ENCODE data around the gene SLC44A4. TPM values are rescaled to one million over a fixed set of nuclear protein-coding genes. Genes with fewer than 3 reads are reported as not detected.

Gene SLC44A4
- total RNA-seq, 1 experiment from 2014 or later: not detected

GRCh38 chr6:31879143-31879542 lies 346 bp upstream of the SLC44A4 start:
- ChIA-PET CTCF (no interaction called here), POLR2A (ENCODE audit: low non-redundant PET) (interaction anchor here (0.6 kb wide), 1 partner anchor 15 kb away, joined by 3 read pairs; no protein-coding TSS in a partner anchor)
- H3K27ac ChIP-seq (ENCODE audit: low read depth, low read length, poor library complexity, severe bottlenecking): no peak overlapping the region
- H3K4me3 ChIP-seq (ENCODE audit: low read depth, low read length, poor library complexity, severe bottlenecking): no peak overlapping the region
- H3K4me1 ChIP-seq (ENCODE audit: insufficient read depth, low read length, poor library complexity, severe bottlenecking): no peaks in the 10 kb centered on the region
- no peaks in the 10 kb centered on the region for H3K27me3 ChIP-seq (replicated peaks; ENCODE audit: insufficient read depth, low read depth, low read length, poor library complexity)
- no peaks in the 10 kb centered on the region for H3K9me3 ChIP-seq (ENCODE audit: low read depth, low read length, poor library complexity, severe bottlenecking)
- no TSS peak for BruUV-seq (replicated peaks)
- intact Hi-C loops (cut with micrococcal nuclease; ENCODE audit: unreplicated experiment): no loop called here
- TF ChIP-seq CTCF (conservative IDR thresholded peaks at IDR 0.05; ENCODE audit: low read depth, low read length): no peak
- TF ChIP-seq EZH2 (IDR thresholded peaks at IDR 0.05; ENCODE audit: borderline replicate concordance, low read depth, low read length, poor library complexity, severe bottlenecking): no peak
- H3K36me3 ChIP-seq (ENCODE audit: insufficient read depth, low read length, poor library complexity, severe bottlenecking): peaks cover 44% of the 10 kb centered on the region
- DNase-seq (ENCODE audit: low spot score): no peak

GRCh38 chr6:31878222-31878621 lies 575 bp downstream of the SLC44A4 start:
- intact Hi-C loops (cut with micrococcal nuclease; ENCODE audit: unreplicated experiment): no loop called here
- ChIA-PET POLR2A (ENCODE audit: low non-redundant PET) (no interaction called here), CTCF (no interaction called here)
- no TSS peak for BruUV-seq (replicated peaks)
- peaks cover 35% of the 10 kb centered on the region for H3K36me3 ChIP-seq (ENCODE audit: insufficient read depth, low read length, poor library complexity, severe bottlenecking)
- no peaks in the 10 kb centered on the region for H3K4me1 ChIP-seq (ENCODE audit: insufficient read depth, low read length, poor library complexity, severe bottlenecking)
- TF ChIP-seq CTCF (conservative IDR thresholded peaks at IDR 0.05; ENCODE audit: low read depth, low read length): no peak
- no peak for TF ChIP-seq EZH2 (IDR thresholded peaks at IDR 0.05; ENCODE audit: borderline replicate concordance, low read depth, low read length, poor library complexity, severe bottlenecking)
- no peak overlapping the region for H3K4me3 ChIP-seq (ENCODE audit: low read depth, low read length, poor library complexity, severe bottlenecking)
- no peaks in the 10 kb centered on the region for H3K27me3 ChIP-seq (replicated peaks; ENCODE audit: insufficient read depth, low read depth, low read length, poor library complexity)
- no peaks in the 10 kb centered on the region for H3K9me3 ChIP-seq (ENCODE audit: low read depth, low read length, poor library complexity, severe bottlenecking)
- H3K27ac ChIP-seq (ENCODE audit: low read depth, low read length, poor library complexity, severe bottlenecking): no peak overlapping the region
- DNase-seq (ENCODE audit: low spot score): no peak

GRCh38 chr6:31877651-31878161 lies 1.1 kb downstream of the SLC44A4 start:
- peaks cover 30% of the 10 kb centered on the region for H3K36me3 ChIP-seq (ENCODE audit: insufficient read depth, low read length, poor library complexity, severe bottlenecking)
- ChIA-PET POLR2A (ENCODE audit: low non-redundant PET) (no interaction called here), CTCF (no interaction called here)
- H3K27ac ChIP-seq (ENCODE audit: low read depth, low read length, poor library complexity, severe bottlenecking): no peak overlapping the region
- no peak for DNase-seq (ENCODE audit: low spot score)
- H3K27me3 ChIP-seq (replicated peaks; ENCODE audit: insufficient read depth, low read depth, low read length, poor library complexity): no peaks in the 10 kb centered on the region
- TF ChIP-seq EZH2 (IDR thresholded peaks at IDR 0.05; ENCODE audit: borderline replicate concordance, low read depth, low read length, poor library complexity, severe bottlenecking) (no peak), CTCF (conservative IDR thresholded peaks at IDR 0.05; ENCODE audit: low read depth, low read length) (no peak)
- H3K4me1 ChIP-seq (ENCODE audit: insufficient read depth, low read length, poor library complexity, severe bottlenecking): no peaks in the 10 kb centered on the region
- H3K9me3 ChIP-seq (ENCODE audit: low read depth, low read length, poor library complexity, severe bottlenecking): no peaks in the 10 kb centered on the region
- intact Hi-C loops (cut with micrococcal nuclease; ENCODE audit: unreplicated experiment): no loop called here
- no TSS peak for BruUV-seq (replicated peaks)
- no peak overlapping the region for H3K4me3 ChIP-seq (ENCODE audit: low read depth, low read length, poor library complexity, severe bottlenecking)

All from A673 (cell line).